ENCODE results near the gene SUPT20HL1.
"Not testable (repeated sequence)": the region's sequence is repeated elsewhere in the genome, so short reads cannot be mapped to it uniquely, and the experiment has no call there.

- TF ChIP-seq POLR2AphosphoS5 (IDR thresholded peaks at IDR 0.05; ENCODE audit: low read depth, low read length); TAF1 (IDR thresholded peaks at IDR 0.05; ENCODE audit: borderline replicate concordance, low read depth, low read length); POLR2A (IDR thresholded peaks at IDR 0.05; ENCODE audit: low read depth, low read length): not testable (repeated sequence)
Measured at GRCh38 chrX:24312249-24312607, 48.2 kb upstream of the SUPT20HL1 start.

All from GM12892 (cell line).